ENCODE data around the gene ZC2HC1C. TPM values are rescaled to one million over a fixed set of nuclear protein-coding genes. Genes with fewer than 3 reads are reported as not detected.

The ZC2HC1C gene
- total and polyA plus RNA-seq, 10 of the 15 experiments (the other 5 are each of a cell fraction or from before 2014, with no cell fraction given) = 0.92 to 3.7 (median 1.6) TPM

Small RNA genes within 50 kb of the gene (small RNA-seq; reads per million reads assigned to genes)
- gene HIF1AP1 (not detected), gene RNU6-689P (not detected)

Other genes with a start within 250 kb of the ZC2HC1C start
Only the 7 nearest of the 10 such genes appear.
- 3.5 and 4.7 TPM in 2 replicates for gene RPS6KL1, start 146.4 kb upstream of the ZC2HC1C start, total RNA-seq (2014; rRNA removed)
- gene RPS6KL1, start 146.4 kb upstream of the ZC2HC1C start, total RNA-seq (2014; rRNA removed; fragmentation: Illumina TruSeq; extraction: Trizol) = 1.9 and 2.1 TPM in 2 replicates
- gene RPS6KL1, start 146.4 kb upstream of the ZC2HC1C start, total RNA-seq (2021) = 2.8 and 4.2 TPM in 2 replicates
- gene RPS6KL1, start 146.4 kb upstream of the ZC2HC1C start, polyA plus RNA-seq (2011; rRNA removed) = 0.04 and 0.14 TPM in 2 replicates
- 0.54 and 2.1 TPM in 2 replicates for gene RPS6KL1, start 146.4 kb upstream of the ZC2HC1C start, polyA plus RNA-seq (2014; fragmentation: Illumina TruSeq; extraction: Trizol)
- gene RPS6KL1, start 146.4 kb upstream of the ZC2HC1C start, polyA plus RNA-seq (2014; fragmentation: Nextera tagmentation; extraction: Ambion mirVana) = under 1 TPM; 0.23 to 0.73 TPM
- 3.4 and 4.2 TPM in 2 replicates for gene RPS6KL1, start 146.4 kb upstream of the ZC2HC1C start, polyA plus RNA-seq (2014; rRNA removed)
- 1 to 10 TPM; 1.3 to 2.0 TPM for gene RPS6KL1, start 146.4 kb upstream of the ZC2HC1C start, polyA plus RNA-seq (2016; fragmentation: Nextera tagmentation; extraction: Ambion mirVana)
- gene PGF, start 114.0 kb upstream of the ZC2HC1C start, total RNA-seq (2014; rRNA removed) = 0.76 and 0.79 TPM in 2 replicates
- 0.40 and 0.46 TPM in 2 replicates for gene PGF, start 114.0 kb upstream of the ZC2HC1C start, total RNA-seq (2014; rRNA removed; fragmentation: Illumina TruSeq; extraction: Trizol)
- 1.0 and 1.1 TPM in 2 replicates for gene PGF, start 114.0 kb upstream of the ZC2HC1C start, total RNA-seq (2021)
- 2.4 and 5.5 TPM in 2 replicates for gene PGF, start 114.0 kb upstream of the ZC2HC1C start, polyA plus RNA-seq (2011; rRNA removed)
- gene PGF, start 114.0 kb upstream of the ZC2HC1C start, polyA plus RNA-seq (2014; fragmentation: Illumina TruSeq; extraction: Trizol) = 0.27 and 0.32 TPM in 2 replicates
- gene PGF, start 114.0 kb upstream of the ZC2HC1C start, polyA plus RNA-seq (2014; fragmentation: Nextera tagmentation; extraction: Ambion mirVana) = under 1 TPM; 0.11 to 0.16 TPM
- gene PGF, start 114.0 kb upstream of the ZC2HC1C start, polyA plus RNA-seq (2014; rRNA removed) = 0.46 and 0.66 TPM in 2 replicates
- gene PGF, start 114.0 kb upstream of the ZC2HC1C start, polyA plus RNA-seq (2016; fragmentation: Nextera tagmentation; extraction: Ambion mirVana) = 1 to 10 TPM; 3.5 to 4.2 TPM
- gene EIF2B2, start 66.7 kb upstream of the ZC2HC1C start, total RNA-seq (2014; rRNA removed) = 54.4 and 68.7 TPM in 2 replicates
- gene EIF2B2, start 66.7 kb upstream of the ZC2HC1C start, total RNA-seq (2014; rRNA removed; fragmentation: Illumina TruSeq; extraction: Trizol) = 36.9 and 39.6 TPM in 2 replicates
- gene EIF2B2, start 66.7 kb upstream of the ZC2HC1C start, total RNA-seq (2021) = 52.5 and 58.6 TPM in 2 replicates
- gene EIF2B2, start 66.7 kb upstream of the ZC2HC1C start, polyA plus RNA-seq (2011; rRNA removed) = 125 and 168 TPM in 2 replicates
- gene EIF2B2, start 66.7 kb upstream of the ZC2HC1C start, polyA plus RNA-seq (2014; fragmentation: Illumina TruSeq; extraction: Trizol) = 72.5 and 78.8 TPM in 2 replicates
- 10 to 100 TPM; 17.4 to 32.3 TPM for gene EIF2B2, start 66.7 kb upstream of the ZC2HC1C start, polyA plus RNA-seq (2014; fragmentation: Nextera tagmentation; extraction: Ambion mirVana)
- gene EIF2B2, start 66.7 kb upstream of the ZC2HC1C start, polyA plus RNA-seq (2014; rRNA removed) = 72.2 and 91.4 TPM in 2 replicates
- 10 to 100 TPM; 85.8 to 94.4 TPM for gene EIF2B2, start 66.7 kb upstream of the ZC2HC1C start, polyA plus RNA-seq (2016; fragmentation: Nextera tagmentation; extraction: Ambion mirVana)
- gene MLH3, start 18.2 kb upstream of the ZC2HC1C start, total RNA-seq (2014; rRNA removed) = 17.1 and 24.5 TPM in 2 replicates
- 29.8 and 31.2 TPM in 2 replicates for gene MLH3, start 18.2 kb upstream of the ZC2HC1C start, total RNA-seq (2014; rRNA removed; fragmentation: Illumina TruSeq; extraction: Trizol)
- 22.4 and 23.8 TPM in 2 replicates for gene MLH3, start 18.2 kb upstream of the ZC2HC1C start, total RNA-seq (2021)
- 26.8 and 34.2 TPM in 2 replicates for gene MLH3, start 18.2 kb upstream of the ZC2HC1C start, polyA plus RNA-seq (2011; rRNA removed)
- gene MLH3, start 18.2 kb upstream of the ZC2HC1C start, polyA plus RNA-seq (2014; fragmentation: Illumina TruSeq; extraction: Trizol) = 21.3 and 31.2 TPM in 2 replicates
- gene MLH3, start 18.2 kb upstream of the ZC2HC1C start, polyA plus RNA-seq (2014; fragmentation: Nextera tagmentation; extraction: Ambion mirVana) = 10 to 100 TPM; 17.9 to 23.4 TPM
- 12.6 and 13.0 TPM in 2 replicates for gene MLH3, start 18.2 kb upstream of the ZC2HC1C start, polyA plus RNA-seq (2014; rRNA removed)
- 10 to 100 TPM; 15.1 to 15.8 TPM for gene MLH3, start 18.2 kb upstream of the ZC2HC1C start, polyA plus RNA-seq (2016; fragmentation: Nextera tagmentation; extraction: Ambion mirVana)
- gene ACYP1, start 5.6 kb upstream of the ZC2HC1C start, total RNA-seq (2014; rRNA removed) = 25.3 and 26.3 TPM in 2 replicates
- 25.3 and 30.5 TPM in 2 replicates for gene ACYP1, start 5.6 kb upstream of the ZC2HC1C start, total RNA-seq (2014; rRNA removed; fragmentation: Illumina TruSeq; extraction: Trizol)
- gene ACYP1, start 5.6 kb upstream of the ZC2HC1C start, total RNA-seq (2021) = 14.9 and 18.2 TPM in 2 replicates
- 52.6 and 80.6 TPM in 2 replicates for gene ACYP1, start 5.6 kb upstream of the ZC2HC1C start, polyA plus RNA-seq (2011; rRNA removed)
- 28.6 and 31.7 TPM in 2 replicates for gene ACYP1, start 5.6 kb upstream of the ZC2HC1C start, polyA plus RNA-seq (2014; fragmentation: Illumina TruSeq; extraction: Trizol)
- gene ACYP1, start 5.6 kb upstream of the ZC2HC1C start, polyA plus RNA-seq (2014; fragmentation: Nextera tagmentation; extraction: Ambion mirVana) = 10 to 100 TPM; 48.5 to 49.4 TPM
- gene ACYP1, start 5.6 kb upstream of the ZC2HC1C start, polyA plus RNA-seq (2014; rRNA removed) = 30.7 and 38.6 TPM in 2 replicates
- 10 to 100 TPM; 49.8 TPM for gene ACYP1, start 5.6 kb upstream of the ZC2HC1C start, polyA plus RNA-seq (2016; fragmentation: Nextera tagmentation; extraction: Ambion mirVana)
- gene NEK9, start 57.4 kb downstream of the ZC2HC1C start, total RNA-seq (2014; rRNA removed) = 39.8 and 48.1 TPM in 2 replicates
- gene NEK9, start 57.4 kb downstream of the ZC2HC1C start, total RNA-seq (2014; rRNA removed; fragmentation: Illumina TruSeq; extraction: Trizol) = 24.7 and 26.9 TPM in 2 replicates
- gene NEK9, start 57.4 kb downstream of the ZC2HC1C start, total RNA-seq (2021) = 78.8 and 83.0 TPM in 2 replicates
- gene NEK9, start 57.4 kb downstream of the ZC2HC1C start, polyA plus RNA-seq (2011; rRNA removed) = 51.3 and 60.0 TPM in 2 replicates
- 43.0 and 55.3 TPM in 2 replicates for gene NEK9, start 57.4 kb downstream of the ZC2HC1C start, polyA plus RNA-seq (2014; fragmentation: Illumina TruSeq; extraction: Trizol)
- gene NEK9, start 57.4 kb downstream of the ZC2HC1C start, polyA plus RNA-seq (2014; fragmentation: Nextera tagmentation; extraction: Ambion mirVana) = 10 to 100 TPM in 1 of 2 experiments, 1 to 10 TPM in 1; 6.0 to 15.7 TPM
- gene NEK9, start 57.4 kb downstream of the ZC2HC1C start, polyA plus RNA-seq (2014; rRNA removed) = 61.9 and 64.5 TPM in 2 replicates
- gene NEK9, start 57.4 kb downstream of the ZC2HC1C start, polyA plus RNA-seq (2016; fragmentation: Nextera tagmentation; extraction: Ambion mirVana) = 10 to 100 TPM; 43.4 to 46.1 TPM
- gene TMED10, start 107.0 kb downstream of the ZC2HC1C start, total RNA-seq (2014; rRNA removed) = 99.8 and 107 TPM in 2 replicates
- gene TMED10, start 107.0 kb downstream of the ZC2HC1C start, total RNA-seq (2014; rRNA removed; fragmentation: Illumina TruSeq; extraction: Trizol) = 106 and 109 TPM in 2 replicates
- gene TMED10, start 107.0 kb downstream of the ZC2HC1C start, total RNA-seq (2021) = 147 and 161 TPM in 2 replicates
- gene TMED10, start 107.0 kb downstream of the ZC2HC1C start, polyA plus RNA-seq (2011; rRNA removed) = 199 and 223 TPM in 2 replicates
- 169 and 214 TPM in 2 replicates for gene TMED10, start 107.0 kb downstream of the ZC2HC1C start, polyA plus RNA-seq (2014; fragmentation: Illumina TruSeq; extraction: Trizol)
- gene TMED10, start 107.0 kb downstream of the ZC2HC1C start, polyA plus RNA-seq (2014; fragmentation: Nextera tagmentation; extraction: Ambion mirVana) = 100 to 1,000 TPM; 150 to 270 TPM
- gene TMED10, start 107.0 kb downstream of the ZC2HC1C start, polyA plus RNA-seq (2014; rRNA removed) = 115 and 121 TPM in 2 replicates
- gene TMED10, start 107.0 kb downstream of the ZC2HC1C start, polyA plus RNA-seq (2016; fragmentation: Nextera tagmentation; extraction: Ambion mirVana) = 100 to 1,000 TPM; 244 to 254 TPM

Data from GM12878 (cell line).